SW480 (cell line): Measurements from ENCODE around the gene UPF3B.
"Not testable (repeated sequence)": the region's sequence is repeated elsewhere in the genome, so short reads cannot be mapped to it uniquely, and the experiment has no call there.

Experiments
- DNase-seq: peaks from one replicate; pipeline ENCODE4 v3.0.0-alpha.2; 2016; ENCODE audit warnings: low spot score

The UPF3B gene

DNA sequence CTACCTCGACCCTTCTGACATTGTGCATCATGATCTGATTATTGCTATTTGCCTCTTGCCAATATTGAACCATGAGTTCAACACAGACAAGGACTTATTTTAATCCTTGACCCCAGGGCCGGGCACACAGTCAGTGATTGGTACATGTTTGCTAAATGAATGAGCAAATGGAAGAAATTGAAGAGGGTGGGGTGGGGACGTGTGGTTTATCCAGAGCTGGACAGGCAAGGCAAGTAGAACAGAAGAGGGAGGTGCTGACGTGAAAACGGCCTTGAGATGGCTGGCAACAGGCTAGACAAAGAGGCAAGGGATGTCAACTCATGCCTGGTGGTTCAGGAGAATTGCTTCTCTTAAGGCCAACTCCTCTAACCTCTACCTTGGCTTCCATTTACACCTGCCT lies 28.5 kb downstream of the UPF3B start:
- not testable (repeated sequence) for DNase-seq

DNA sequence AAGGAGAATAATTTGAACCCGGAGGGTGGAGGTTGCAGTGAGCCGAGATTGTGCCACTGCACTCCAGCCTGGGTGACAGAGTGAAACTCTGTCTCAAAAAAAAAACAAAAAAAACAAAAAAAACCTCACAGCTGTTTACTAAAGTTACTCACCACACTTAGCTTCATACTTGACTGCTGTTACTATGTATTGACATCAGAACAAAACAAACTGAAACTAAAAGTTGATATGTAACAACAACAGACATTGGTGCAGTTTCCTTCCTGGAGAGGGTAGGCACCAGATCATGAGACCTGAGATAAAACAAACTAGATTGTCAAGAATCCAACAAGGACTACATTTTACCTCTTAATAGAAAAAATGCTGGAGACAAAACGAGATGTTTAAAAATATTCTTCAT lies 31.1 kb downstream of the UPF3B start:
- DNase-seq: not testable (repeated sequence)

DNA sequence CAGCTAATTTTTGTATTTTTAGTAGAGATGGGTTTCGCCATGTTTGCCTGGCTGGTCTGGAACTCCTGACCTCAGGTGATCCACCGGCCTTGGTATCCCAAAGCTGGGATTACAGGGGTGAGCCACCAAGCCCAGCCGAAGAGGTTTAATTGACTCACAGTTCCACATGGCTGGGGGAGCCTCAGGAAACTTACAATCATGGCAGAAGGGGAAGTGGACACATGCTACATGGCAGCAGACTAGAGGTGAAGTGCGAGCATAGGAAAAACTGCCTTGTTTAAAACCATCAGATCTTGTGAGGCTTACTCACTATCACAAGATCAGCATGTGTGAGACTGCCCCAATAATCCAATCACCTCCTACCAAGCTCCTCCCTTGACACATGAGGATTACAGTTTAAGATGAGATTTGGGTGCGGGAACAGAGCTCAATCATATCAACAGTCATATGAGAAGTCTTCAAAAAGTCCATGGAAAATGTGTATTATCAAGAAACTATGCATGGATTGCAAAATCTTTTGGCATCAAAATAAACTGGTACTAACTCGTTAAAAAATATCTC lies 35.6 kb downstream of the UPF3B start:
- DNase-seq: no peak

DNA sequence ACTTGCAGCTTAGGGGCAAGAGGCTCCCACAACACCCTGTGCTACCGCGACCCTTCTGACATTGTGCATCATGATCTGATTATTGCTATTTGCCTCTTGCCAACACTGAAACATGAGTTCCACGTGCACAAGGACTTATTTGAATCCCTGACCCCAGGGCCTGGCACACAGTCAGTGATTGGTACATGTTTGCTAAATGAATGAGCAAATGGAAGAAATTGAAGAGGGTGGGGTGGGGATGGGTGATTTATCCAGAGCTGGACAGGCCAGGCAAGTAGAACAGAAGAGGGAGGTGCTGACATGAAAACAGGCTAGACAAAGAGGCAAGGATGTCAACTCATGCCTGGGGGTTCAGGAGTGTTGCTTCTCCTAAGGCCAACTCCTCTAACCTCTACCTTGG lies 36.5 kb downstream of the UPF3B start:
- DNase-seq: no peak

DNA sequence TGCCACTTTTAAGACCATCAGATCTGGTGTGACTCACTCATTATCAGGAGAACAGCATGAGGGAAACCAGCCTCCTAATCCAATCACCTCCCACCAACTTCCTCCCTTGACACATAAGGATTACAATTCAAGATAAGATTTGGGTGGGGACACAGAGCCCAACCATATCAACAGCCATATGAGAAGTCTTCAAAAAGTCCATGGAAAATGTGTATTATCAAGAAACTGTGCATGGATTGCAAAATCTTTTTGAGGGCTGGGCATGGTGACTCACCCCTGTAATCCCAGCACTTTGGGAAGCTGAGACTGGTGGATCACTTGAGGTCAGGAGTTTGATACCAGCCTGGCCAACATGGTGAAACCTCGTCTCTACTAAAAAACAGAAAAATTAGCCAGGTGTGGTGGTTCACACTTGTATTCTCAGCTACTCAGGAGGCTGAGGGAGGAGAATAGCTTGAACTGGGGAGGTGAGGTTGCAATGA lies 43.5 kb downstream of the UPF3B start:
- DNase-seq: no peak

DNA sequence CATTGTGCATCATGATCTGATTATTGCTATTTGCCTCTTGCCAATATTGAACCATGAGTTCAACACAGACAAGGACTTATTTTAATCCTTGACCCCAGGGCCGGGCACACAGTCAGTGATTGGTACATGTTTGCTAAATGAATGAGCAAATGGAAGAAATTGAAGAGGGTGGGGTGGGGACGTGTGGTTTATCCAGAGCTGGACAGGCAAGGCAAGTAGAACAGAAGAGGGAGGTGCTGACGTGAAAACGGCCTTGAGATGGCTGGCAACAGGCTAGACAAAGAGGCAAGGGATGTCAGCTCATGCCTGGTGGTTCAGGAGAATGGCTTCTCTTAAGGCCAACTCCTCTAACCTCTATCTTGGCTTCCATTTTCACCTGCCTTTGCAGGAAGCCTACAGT lies 44.3 kb downstream of the UPF3B start:
- not testable (repeated sequence) for DNase-seq

DNA sequence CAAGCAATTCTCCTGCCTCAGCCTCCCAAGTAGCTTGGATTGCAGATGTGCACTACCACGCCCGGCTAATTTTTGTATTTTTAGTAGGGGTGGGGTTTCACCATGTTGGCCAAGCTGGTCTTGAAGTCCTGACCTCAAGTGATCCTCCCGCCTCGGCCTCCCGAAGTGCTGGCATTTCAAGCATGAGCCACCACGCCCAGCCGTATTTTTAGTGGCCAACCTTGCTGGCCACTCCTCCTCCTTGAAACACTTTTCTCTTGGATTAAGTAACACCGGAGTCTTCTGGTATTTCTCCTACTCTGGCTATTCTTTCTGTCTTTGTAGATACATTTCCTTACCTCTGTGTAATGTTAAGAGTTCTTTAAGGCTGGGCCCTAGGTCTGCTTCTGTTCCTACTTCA lies 50.2 kb downstream of the UPF3B start:
- DNase-seq: no peak

DNA sequence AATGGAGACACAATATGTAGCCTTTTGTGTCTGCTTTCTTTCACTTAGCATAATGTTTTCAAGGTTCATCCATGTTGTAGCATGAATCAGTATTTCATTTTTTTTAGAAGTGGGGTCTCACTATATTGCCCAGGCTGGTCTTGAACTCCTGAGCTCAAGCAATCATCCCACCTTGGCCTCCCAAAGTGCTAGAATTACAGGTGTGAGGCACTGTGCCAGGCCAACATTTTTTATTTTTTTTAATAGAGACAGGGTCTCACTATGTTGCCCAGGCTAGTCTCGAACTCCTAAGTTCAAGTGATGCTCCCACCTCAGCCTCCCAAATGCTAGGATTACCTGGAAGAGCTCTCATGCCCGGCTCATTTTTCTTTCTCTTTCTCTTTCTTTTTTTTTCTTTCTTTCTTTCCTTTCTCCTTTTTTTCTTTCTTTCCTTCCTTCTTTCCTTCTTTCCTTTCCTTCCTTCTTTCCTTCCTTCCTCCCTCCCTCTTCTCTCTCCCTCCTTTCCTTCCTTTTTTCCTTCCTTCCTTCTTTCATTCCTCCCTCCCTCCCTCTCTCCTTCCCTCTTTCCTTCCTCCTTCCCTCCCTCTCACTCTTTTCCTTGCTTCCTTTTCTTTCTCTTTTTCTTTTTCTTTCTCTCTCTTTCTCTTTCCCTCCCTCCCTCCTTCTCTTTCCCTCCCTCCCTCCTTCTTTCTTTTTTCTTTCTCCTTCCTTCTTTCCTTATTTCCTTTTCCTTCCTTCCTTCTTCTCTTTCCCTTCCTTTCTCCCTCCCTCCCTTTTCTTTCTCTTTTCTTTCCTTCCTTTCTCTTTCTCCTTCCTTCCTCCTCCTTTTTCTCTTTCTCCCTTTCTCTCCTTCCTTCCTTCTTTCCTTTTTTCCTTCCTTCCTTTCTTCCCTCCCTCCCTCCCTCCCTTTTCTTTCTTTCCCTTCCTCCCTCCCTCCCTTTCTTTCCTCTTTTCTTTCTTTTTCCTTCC lies 51.2 kb downstream of the UPF3B start:
- DNase-seq: no peak

DNA sequence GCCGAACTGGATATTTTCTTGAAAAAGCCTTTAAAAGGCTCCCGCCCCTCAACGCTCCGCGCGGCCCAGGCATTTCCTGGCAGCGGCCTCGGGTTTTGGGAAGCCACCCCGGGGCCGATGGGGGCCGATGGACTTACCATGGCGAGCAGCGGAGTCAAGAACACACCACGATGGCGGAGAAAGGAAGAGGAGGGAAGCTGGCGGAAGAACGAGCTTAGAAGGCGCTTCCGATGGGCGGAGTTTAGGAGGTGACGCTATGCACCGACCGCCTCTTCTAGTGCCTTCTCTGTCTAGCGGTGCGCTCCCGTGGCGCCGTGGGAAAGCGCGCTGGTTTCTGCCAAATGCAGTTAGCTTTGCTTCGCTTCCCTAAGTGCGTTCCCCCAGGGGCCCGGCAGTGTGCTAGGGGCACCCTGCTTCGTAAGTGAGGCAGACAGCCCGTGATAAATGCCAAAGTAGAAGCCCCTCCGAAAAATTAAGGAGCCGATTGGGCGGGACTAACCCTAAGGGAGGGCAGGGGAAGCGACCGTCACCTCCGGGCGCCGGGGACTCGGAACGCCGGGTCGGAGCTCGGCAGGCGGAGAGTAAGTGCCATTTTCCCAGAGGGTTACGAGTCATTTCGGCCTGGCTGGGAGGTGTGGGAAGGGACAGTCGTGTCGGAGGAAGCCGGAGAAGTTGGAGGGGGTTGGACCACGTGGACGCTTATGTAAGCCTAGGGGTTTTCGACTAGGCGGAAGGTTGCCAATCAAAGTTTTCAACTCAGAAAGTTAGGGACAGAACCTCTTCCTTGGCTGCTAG lies 61.1 kb downstream of the UPF3B start, which contains the start of gene RPL39:
TSS of gene RPL39 (minus strand) at position 194 of the 795 bp plus-strand sequence. CDS start at position 140, 54 bp downstream.
- DNase-seq: peak; percentile 93

DNA sequence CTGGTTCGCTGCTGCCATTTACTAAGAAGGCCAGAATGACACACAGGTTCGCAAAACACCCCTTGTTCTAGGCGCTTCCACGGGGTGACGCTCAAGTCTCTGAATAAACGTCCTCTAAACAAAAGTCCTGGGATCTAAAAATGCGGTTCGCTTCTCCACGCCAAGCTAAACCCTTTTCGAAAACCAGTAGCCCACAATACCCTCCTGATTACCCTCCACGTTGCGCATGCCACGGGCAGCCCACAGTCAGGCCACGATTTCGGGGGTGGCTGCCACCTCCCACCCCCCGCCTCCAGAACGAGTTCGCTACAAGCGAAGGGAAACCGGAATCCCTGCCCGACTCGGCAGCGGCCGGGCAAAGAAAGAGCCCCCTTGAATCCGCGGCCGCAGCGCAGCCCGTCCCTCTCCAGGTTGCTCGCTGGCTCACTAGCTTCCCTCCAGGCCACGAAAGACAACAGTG lies 61.8 kb downstream of the UPF3B start:
- peak; percentile 54 for DNase-seq

DNA sequence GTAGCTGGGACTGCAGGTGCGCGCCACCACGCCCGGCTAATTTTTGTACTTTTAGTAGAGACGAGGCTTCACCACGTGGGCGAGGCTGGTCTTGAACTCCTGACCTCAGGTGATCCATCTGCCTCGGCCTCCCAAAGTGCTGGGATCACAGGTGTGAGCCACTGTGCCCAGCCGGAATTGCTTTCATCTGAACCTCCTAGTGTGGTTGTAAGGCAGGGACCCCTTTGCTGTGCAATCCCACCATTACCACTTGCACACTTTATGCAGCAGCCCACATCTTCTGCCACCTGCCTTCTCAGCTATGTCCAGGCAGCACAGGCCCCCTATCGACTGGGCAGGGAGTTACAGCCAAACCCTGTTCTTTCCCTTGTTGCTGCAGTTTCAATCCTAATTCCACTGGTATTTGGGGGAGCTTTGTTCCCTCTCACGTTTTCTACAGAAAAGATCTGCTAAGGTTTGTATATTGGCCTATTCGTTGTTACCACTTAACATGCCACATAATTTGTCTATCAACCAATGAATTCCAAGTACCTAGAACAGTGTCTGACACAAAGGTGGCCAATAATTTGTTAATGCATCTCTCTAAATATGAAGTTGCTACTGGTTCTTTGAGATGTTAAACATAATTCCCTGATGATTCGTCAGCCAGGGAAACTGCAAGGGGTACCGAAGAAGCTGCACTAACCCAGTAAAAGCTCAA lies 67.9 kb downstream of the UPF3B start:
- no peak for DNase-seq
